A549 (cell line): Measurements from ENCODE around the gene OR4D2. TPM values are rescaled to one million over a fixed set of nuclear protein-coding genes. Genes with fewer than 3 reads are reported as not detected.

Source experiments
- ATAC-seq, 2 experiments: fragments of 200-7000 bp in 1 of 2; fragments of >200 bp in 1 of 2; cut with Nextera tagmentation in 1 of 2; cut with Tn5 transposase in 1 of 2; 3 replicates each; pipeline versions ENCODE4 v1.8.0 to v1.9.1; 2018 to 2020; ENCODE audit warnings: mild to moderate bottlenecking in 1 of 2, moderate library complexity in 1 of 2
- CTCF ChIA-PET: fragments of 300-600 bp; sonication (Branson Sonifier 250); formaldehyde crosslinking; extraction: SDS; loops from one replicate; lab custom pipeline; 2021; ENCODE audit warnings: antibody characterized with exemption, inconsistent platforms; lab: Yijun Ruan, JAX
- POLR2A ChIA-PET: fragments of 350-600 bp; formaldehyde crosslinking; extraction: SDS; loops from one replicate; lab custom pipeline; 2021; ENCODE audit warnings: antibody characterized with exemption, inconsistent platforms; lab: Yijun Ruan, JAX
- DNase-seq, 2 experiments: peaks; one replicate each; pipeline versions ENCODE4 v3.0.0 to v3.0.0-alpha.2; 2011 to 2016; ENCODE audit warnings: low read depth in 1 of 2, low spot score in 1 of 2
- FAIRE-seq: peaks from 2 replicates; lab custom pipeline; 2011; peaks lifted over from hg19 to GRCh38; lab: Jason Lieb, UNC
- H3K27ac ChIP-seq, 2 experiments: fragments of >200 bp; sonication (Bioruptor Twin); formaldehyde crosslinking; 3 replicates each; pipeline ENCODE4 v1.5.1; 2016 to 2017
- H3K4me1 ChIP-seq: fragments of >200 bp; sonication (Bioruptor Twin); formaldehyde crosslinking; 3 replicates; pipeline ENCODE4 v1.6.1; 2016
- H3K4me2 ChIP-seq: fragments of >200 bp; sonication (Bioruptor Twin); formaldehyde crosslinking; 3 replicates; pipeline ENCODE4 v1.6.1; 2016
- H3K4me3 ChIP-seq: fragments of >200 bp; sonication (Bioruptor Twin); formaldehyde crosslinking; 3 replicates; pipeline ENCODE4 v1.5.1; 2016
- H3K9me3 ChIP-seq: fragments of >200 bp; sonication (Bioruptor Twin); formaldehyde crosslinking; 3 replicates; pipeline ENCODE4 v1.6.1; 2016
- BCL3 ChIP-seq: fragments of >200 bp; sonication (Bioruptor Twin); formaldehyde crosslinking; IDR thresholded peaks from 3 replicates; pipeline ENCODE4 v1.6.1; 2016
- BHLHE40 ChIP-seq: IDR thresholded peaks from 2 replicates; pipeline ENCODE4 v1.6.1; 2012; ENCODE audit warnings: low read depth, low read length, inconsistent platforms
- E2F6 ChIP-seq: IDR thresholded peaks from 2 replicates; pipeline ENCODE4 v1.6.1; 2012; ENCODE audit warnings: low read depth, borderline replicate concordance
- EHF ChIP-seq: fragments of 250-450 bp; sonication (Bioruptor Pico); IDR thresholded peaks from 2 replicates; pipeline ENCODE4 v1.5.0; 2020; ENCODE audit warnings: mild to moderate bottlenecking
- ESRRA ChIP-seq: fragments of 150-350 bp; IDR thresholded peaks from 2 replicates; pipeline ENCODE4 v1.6.1; 2014; ENCODE audit warnings: mild to moderate bottlenecking, low read length, borderline replicate concordance
- FOSB ChIP-seq: fragments of 250-450 bp; sonication (Bioruptor Pico); IDR thresholded peaks from 2 replicates; pipeline ENCODE4 v1.5.0; 2020; ENCODE audit warnings: mild to moderate bottlenecking, moderate library complexity
- HMGXB4 ChIP-seq: fragments of 250-450 bp; sonication (Bioruptor Pico); IDR thresholded peaks from 2 replicates; pipeline ENCODE4 v1.5.0; 2021; ENCODE audit warnings: mild to moderate bottlenecking, moderate library complexity, borderline replicate concordance
- MAX ChIP-seq: IDR thresholded peaks from 2 replicates; pipeline ENCODE4 v1.6.1; 2012
- MAZ ChIP-seq: fragments of 150-350 bp; IDR thresholded peaks from 2 replicates; pipeline ENCODE4 v1.6.1; 2014; ENCODE audit warnings: antibody characterized with exemption, low read depth, low read length, borderline replicate concordance
- NR3C1 ChIP-seq: fragments of >200 bp; sonication (Bioruptor Twin); formaldehyde crosslinking; IDR thresholded peaks from 3 replicates; pipeline ENCODE4 v1.6.1; 2017
- POLR2A ChIP-seq: IDR thresholded peaks from 2 replicates; pipeline ENCODE4 v1.6.1; 2012; ENCODE audit warnings: mild to moderate bottlenecking, low read length
- RAD21 ChIP-seq, 2 experiments: fragments of >200 bp in 1 of 2; sonication (Bioruptor Twin) in 1 of 2; formaldehyde crosslinking in 1 of 2; IDR thresholded peaks in 1 of 2; conservative IDR thresholded peaks in 1 of 2; 2 replicates in 1 of 2; 3 replicates in 1 of 2; pipeline ENCODE4 v1.6.1; 2012 to 2018; ENCODE audit warnings: inconsistent platforms in 1 of 2
- ZC3H11A ChIP-seq: fragments of 450-650 bp; IDR thresholded peaks from 2 replicates; pipeline ENCODE4 v1.6.1; 2014; ENCODE audit warnings: antibody characterized with exemption, mild to moderate bottlenecking
- ZFP36 ChIP-seq: fragments of 450-650 bp; IDR thresholded peaks from 2 replicates; pipeline ENCODE4 v1.6.1; 2014; ENCODE audit warnings: borderline replicate concordance; ENCODE audit not compliant: partially characterized antibody
- WGBS: methylation state at CpG from one replicate; pipeline ENCODE4 v1.1.6; 2017; ENCODE audit errors: missing lambda C conversion rate; 5-methylcytosine and 5-hydroxymethylcytosine counted together
- polyA minus RNA-seq: library from RNA; depleted of rRNA, polyadenylated mRNA; stranded (reverse); fragments of >200 nt; gene quantifications from 2 replicates; pipeline ENCODE4 v1.2.3, GENCODE V29; 2011; rRNA and poly(A)+ RNA removed
- polyA plus RNA-seq, 4 experiments: library from polyadenylated mRNA; depleted of rRNA in 3 of 4; stranded (reverse); fragments of >200 nt; fragmentation: RNase III in 1 of 4; extraction: RNeasy Plus Mini Kit Qiagen cat#74134 plus additional on column Dnase treatment in 1 of 4; gene quantifications; 2 replicates in 3 of 4; 3 replicates in 1 of 4; pipeline ENCODE4 v1.2.3, GENCODE V29; 2011 to 2017
- TF ChIP-seq, protein P1 (sequence below): fragments of 250-450 bp; sonication (Bioruptor Pico); IDR thresholded peaks from 2 replicates; pipeline ENCODE4 v1.5.0; 2020; ENCODE audit warnings: low read depth, mild to moderate bottlenecking, moderate library complexity

OR4D2 gene
- polyA plus RNA-seq (2011; rRNA removed) (not detected in 2 replicates), polyA plus RNA-seq (2017; fragmentation: RNase III; extraction: RNeasy Plus Mini Kit Qiagen cat#74134 plus additional on column Dnase treatment) (not detected in 3 replicates), polyA minus RNA-seq (not detected in 2 replicates)
- polyA plus RNA-seq (2012; cell fraction: cytosol; rRNA removed) = not detected in 2 replicates
- not detected in 2 replicates for polyA plus RNA-seq (2012; cell fraction: nucleus; rRNA removed)

- Histone ChIP-seq H3K4me1 (no peaks in the 10 kb centered on the region), H3K4me2 (no peak within 1 kb of the TSS), H3K27ac (no peak within 1 kb of the TSS), H3K4me3 (no peak within 1 kb of the TSS), H3K9me3 (no peaks in the 10 kb centered on the region)
- FAIRE-seq = no peak
- ChIA-PET CTCF (no interaction called here), POLR2A (no interaction called here)
- no peak for ATAC-seq
- TF ChIP-seq BCL3 (no peak), POLR2A (no peak), ZC3H11A (no peak), ESRRA (no peak), EHF (CRISPR knock-in tag) (no peak), BHLHE40 (no peak)
- 11% methylated on average over 6 of the region's 6 CpGs for WGBS
- DNase-seq = no peak
Measured at GRCh38 chr17:58166682-58167081, at the start of gene OR4D2. OR4D2 (plus strand) TSS chr17:58166982; CDS start chr17:58169656, 2,674 bp downstream.

- ChIA-PET POLR2A (no interaction called here), CTCF (interaction anchor here (0.7 to 1.9 kb wide), 3 partner anchors 38 to 259 kb away, joined by 3 to 5 read pairs (median 4); no protein-coding TSS in a partner anchor)
- WGBS = 32% methylated on average over 5 of the region's 5 CpGs
- no peak overlapping the region for H3K4me2 ChIP-seq
- H3K4me1 ChIP-seq = no peaks in the 10 kb centered on the region
- no peak overlapping the region for H3K4me3 ChIP-seq
- DNase-seq (no peak), ATAC-seq (no peak), FAIRE-seq (no peak)
- H3K9me3 ChIP-seq = no peaks in the 10 kb centered on the region
- TF ChIP-seq MAX (no peak), NR3C1 (no peak), ESRRA (no peak), HMGXB4 (CRISPR knock-in tag) (no peak), FOSB (no peak), ZFP36 (no peak), E2F6 (no peak), BHLHE40 (no peak), MAZ (no peak)
- TF ChIP-seq, protein P1, sequence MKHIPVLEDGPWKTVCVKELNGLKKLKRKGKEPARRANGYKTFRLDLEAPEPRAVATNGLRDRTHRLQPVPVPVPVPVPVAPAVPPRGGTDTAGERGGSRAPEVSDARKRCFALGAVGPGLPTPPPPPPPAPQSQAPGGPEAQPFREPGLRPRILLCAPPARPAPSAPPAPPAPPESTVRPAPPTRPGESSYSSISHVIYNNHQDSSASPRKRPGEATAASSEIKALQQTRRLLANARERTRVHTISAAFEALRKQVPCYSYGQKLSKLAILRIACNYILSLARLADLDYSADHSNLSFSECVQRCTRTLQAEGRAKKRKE (CRISPR knock-in tag) = no peak
- H3K27ac ChIP-seq = no peak overlapping the region
Measured at GRCh38 chr17:58117382-58117781, 49.4 kb upstream of the OR4D2 start.

GRCh38 chr17:58119491-58119890, 47.3 kb upstream of the OR4D2 start:
- H3K4me1 ChIP-seq = no peaks in the 10 kb centered on the region
- no peak for ATAC-seq
- WGBS = 29% methylated on average over 3 of the region's 3 CpGs
- no peaks in the 10 kb centered on the region for H3K9me3 ChIP-seq
- no peak overlapping the region for H3K4me2 ChIP-seq
- POLR2A ChIA-PET = no interaction called here
- no peak overlapping the region for H3K4me3 ChIP-seq
- CTCF ChIA-PET = interaction anchor here (3.8 kb wide), 1 partner anchor 52 kb away, joined by 30 read pairs; no protein-coding TSS in a partner anchor
- no peak for TF ChIP-seq RAD21 (conservative IDR thresholded peaks at IDR 0.05 in 1 of 2, IDR thresholded peaks at IDR 0.05 in 1 of 2)
- DNase-seq = no peak
- FAIRE-seq = no peak
- no peak overlapping the region for H3K27ac ChIP-seq
